Raji (cell line): ENCODE data around the gene LRRN2.

Experiments used
- POLR2A ChIP-seq: IDR thresholded peaks from 2 replicates; pipeline ENCODE4 v1.6.1; 2011; ENCODE audit warnings: low read depth, low read length, control low read depth; ENCODE audit not compliant: insufficient read depth

The LRRN2 gene

DNA sequence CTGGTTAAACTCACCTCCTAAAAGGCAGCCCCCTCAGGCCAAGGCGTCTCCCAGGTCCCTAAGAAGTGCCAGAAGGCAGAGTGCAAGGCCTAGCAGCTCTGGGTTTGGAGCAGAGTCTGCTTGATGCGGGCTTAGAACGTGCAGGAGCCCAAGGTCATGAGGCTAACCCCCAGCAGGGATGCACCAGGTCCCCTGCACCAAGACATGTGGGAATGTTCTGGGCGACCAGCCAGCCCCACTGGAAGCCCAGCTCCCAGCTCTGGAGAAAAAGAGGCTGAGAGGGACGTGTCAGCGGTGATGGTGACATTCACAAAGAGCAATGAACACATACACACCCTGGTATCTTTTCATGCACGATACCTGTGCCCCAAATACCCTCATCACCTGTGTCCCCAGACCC lies 5.1 kb downstream of the LRRN2 start:
- TF ChIP-seq POLR2A = no peak

- no peak for TF ChIP-seq POLR2A
These were observed 5.5 kb downstream of the LRRN2 start for GRCh38 chr1:204680051-204680450.

GRCh38 chr1:204678721-204679475 lies 6.6 kb downstream of the LRRN2 start:
- TF ChIP-seq POLR2A = no peak

DNA sequence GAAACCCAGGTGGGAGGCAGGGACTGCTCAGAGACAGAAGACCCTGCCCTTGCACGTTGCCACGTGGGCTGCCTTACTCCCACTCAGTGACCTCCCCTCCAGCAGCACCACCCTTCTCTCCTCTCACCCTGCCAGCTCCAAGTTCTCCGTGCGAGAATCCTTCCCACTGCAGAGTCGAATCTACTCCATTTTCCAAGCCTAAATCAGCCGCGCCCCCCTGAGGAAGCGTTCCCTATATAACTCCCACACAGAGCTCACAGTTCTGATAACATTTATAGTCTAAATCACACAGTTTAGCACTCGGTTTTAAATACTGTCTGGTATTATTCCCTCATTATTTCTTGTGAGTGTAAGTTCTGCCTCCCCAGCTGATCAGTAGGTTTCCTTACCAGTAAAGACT lies 7.7 kb downstream of the LRRN2 start:
- no peak for TF ChIP-seq POLR2A

- TF ChIP-seq POLR2A = no peak
These were observed 9.5 kb downstream of the LRRN2 start for GRCh38 chr1:204676043-204676442.

DNA sequence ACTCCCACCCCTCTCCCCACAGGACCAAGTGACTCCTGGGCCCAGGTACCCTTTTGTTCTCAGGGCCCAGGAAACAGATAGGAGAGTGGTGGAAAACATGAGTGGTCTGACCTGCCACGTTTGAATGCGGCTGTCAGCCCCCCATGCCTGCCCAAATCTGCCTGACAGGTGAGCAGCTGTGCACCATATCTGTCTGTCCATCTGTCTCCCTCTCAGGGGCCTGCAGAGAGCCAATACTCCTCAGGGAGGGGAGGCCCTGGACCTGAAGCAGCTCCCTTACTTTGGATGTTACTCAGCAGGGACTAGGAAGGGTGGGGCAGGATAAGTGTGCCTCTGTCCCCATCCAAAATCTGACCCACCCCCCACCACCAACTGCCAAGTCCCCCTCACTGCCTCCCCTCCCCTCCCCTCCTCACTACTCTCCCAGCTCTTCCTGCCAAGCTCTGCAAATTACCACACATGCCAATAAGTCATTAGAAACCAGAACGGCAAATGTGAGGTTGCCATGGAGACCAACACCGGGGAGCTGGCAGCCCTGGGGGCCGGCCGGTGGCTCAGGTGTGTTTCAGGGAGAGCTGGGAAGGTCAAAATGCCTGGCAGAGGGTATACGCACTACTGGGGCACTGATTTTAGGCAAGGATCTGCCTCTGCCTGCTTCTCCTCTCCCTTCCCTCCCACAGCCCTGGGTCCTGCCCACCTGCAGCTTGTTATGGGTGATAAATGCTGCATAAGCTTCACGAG lies 11.5 kb downstream of the LRRN2 start:
- TF ChIP-seq POLR2A = no peak

DNA sequence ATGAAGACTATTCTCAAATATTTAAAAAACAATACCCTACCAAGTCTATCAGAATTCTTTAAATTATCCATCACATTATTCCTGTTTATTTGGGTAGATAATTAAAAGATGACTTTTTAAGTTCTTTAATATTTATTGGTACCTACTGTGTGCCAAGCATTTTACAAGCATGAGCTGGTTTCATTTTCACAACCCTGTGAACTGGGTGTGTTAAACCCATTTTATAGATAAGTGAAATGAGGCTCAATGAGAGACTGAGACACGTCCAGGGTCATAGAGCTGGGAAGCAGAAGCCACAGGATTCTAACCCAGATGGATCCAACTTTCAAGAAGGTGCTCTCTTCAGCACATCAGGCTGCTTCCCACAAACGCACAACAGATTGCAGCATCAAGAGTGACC lies 12.3 kb downstream of the LRRN2 start:
- TF ChIP-seq POLR2A = no peak

DNA sequence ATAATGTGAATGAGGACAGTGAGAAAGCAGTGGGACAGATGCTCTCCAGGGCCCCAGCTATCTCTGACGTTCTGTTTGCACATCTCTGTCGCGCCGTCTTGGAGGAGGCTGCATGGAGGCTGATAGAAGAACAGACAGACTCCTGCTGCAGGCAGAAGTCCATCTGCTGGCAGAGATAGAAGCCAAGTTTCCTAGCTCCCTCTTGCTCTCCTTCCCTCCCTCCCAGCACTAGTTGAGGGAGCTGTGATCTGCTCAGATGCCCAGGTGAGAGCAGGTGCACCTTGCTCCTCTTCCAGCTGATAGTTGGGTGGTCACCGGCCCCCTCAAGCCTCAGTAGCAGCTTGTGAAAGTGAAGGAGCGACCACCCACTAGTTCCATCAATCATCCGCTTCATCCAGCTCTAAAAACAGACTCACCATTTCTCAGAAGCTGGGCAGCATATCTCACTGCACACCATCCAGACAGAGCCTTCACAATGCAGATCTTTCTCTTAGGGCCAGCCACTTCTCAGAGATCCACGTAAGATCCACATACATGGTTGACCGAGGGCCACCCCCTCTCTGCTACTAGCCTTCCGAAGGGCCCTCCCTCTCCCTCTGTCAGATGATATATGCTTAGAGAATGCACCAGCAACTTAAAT lies 12.9 kb downstream of the LRRN2 start:
- no peak for TF ChIP-seq POLR2A

- no peak for TF ChIP-seq POLR2A
These were observed 13.5 kb downstream of the LRRN2 start for GRCh38 chr1:204672069-204672468.

DNA sequence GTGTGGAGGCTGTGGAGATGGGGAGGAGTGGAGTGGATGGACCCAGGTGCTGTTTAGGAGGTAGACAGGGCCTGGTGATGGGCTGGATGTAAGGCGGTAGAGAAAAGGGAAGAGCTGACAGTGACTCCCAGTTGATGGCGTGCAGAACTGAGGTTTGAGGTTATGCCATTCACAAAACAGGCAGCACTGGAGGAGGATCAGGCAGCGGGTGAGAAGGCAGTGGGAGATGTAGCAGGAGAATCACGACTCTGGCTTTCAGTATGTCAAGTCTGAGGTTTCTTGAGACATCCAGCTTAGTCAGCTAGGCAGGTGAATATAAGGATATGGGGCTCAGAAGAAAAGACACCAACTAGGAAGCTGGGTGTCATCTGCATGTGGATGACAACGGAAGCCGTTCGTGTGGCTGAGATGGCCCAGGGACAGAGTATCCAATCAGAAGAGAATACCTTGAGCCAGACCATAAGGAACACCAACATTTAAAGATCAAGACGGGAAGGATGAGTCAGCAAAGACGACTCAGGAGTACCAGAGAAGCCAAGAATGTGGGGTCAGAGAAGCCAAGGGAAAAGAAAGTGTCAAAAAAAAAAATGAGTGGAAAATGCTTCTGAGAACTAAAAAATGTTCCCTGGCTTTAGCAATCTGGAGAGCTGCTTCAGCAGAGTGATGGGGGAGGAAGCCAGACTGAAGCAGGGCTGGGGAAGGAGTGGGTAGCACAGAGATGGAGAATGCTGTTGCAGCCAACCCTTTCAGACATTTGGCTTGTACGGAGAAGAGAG lies 15.2 kb downstream of the LRRN2 start:
- TF ChIP-seq POLR2A = no peak

DNA sequence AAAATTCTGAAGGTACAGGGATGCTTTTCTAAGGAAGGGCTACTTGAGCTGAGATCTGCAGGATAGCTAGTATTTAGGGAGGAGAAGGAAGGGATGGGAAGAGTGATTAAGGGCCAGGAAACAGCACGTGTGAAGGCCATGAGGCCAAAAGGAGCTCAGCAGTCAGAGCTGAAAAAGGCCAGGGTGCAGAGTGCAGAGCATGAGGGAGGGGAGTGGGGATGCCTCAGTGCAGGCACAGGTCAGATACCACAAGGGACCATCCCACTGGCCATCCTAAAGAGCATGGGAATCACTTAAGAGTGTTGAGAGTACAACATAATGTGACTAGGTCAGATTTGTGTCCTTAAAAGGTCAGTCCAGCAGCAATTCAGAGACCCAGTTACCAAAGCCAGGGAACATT lies 16.0 kb downstream of the LRRN2 start:
- no peak for TF ChIP-seq POLR2A

DNA sequence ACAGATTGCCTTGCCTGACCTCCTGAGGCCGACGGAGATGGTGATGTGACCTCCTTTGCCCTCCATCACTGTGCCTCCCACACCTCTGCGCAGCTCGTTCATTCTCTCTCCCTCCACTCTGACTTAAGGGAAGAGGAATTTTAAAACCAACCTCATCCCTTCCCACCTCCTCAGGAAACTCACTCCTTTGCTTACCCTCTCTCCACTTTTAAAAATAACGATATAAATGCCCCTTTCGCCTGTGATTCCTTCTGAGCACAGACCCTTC lies 21.2 kb downstream of the LRRN2 start:
- no peak for TF ChIP-seq POLR2A

- no peak for TF ChIP-seq POLR2A
These were observed 21.7 kb downstream of the LRRN2 start for GRCh38 chr1:204663644-204664383.

DNA sequence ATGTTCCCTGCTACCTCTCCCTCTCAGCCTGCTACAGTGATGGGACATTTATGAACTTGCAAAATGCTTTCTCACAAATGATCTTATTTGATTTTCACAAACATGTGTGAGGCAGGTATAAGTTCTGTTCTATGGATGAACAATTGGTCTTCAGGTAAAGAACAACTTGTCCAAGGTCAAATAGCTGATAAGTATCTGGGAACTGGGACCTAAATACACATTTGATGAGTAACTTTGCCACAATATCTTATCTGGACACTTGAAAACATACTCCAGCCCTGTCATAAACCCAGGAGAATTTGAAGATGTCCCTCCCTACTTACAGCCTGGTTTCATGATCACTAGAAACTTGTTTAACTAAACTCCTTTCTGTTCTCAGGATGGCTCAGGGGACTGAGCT lies 23.0 kb downstream of the LRRN2 start:
- TF ChIP-seq POLR2A = no peak

DNA sequence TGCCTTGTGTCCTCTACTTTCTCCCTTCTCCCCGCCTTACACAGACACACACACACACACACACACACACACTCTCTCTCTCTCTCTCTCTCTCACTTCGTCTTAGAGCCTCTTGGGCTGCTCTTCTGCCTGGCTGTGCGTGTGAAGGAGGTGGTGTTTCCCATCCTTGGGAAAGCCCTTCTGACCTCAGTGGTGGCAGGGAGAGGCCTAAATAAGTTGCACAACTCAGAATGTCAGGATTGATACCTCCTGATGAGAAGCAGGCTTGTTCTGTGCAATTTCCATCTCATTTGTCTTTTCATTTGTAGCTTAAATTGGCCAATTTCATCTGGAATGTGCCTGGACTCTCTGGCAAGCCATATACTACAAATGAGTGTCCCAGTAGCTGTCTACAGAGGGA lies 25.0 kb downstream of the LRRN2 start:
- no peak for TF ChIP-seq POLR2A
